GM21526 (cell line): ENCODE data around the gene CTIF.

Experiments used
- ATAC-seq: cut with Tn5 transposase; IDR thresholded peaks from one replicate; pipeline ENCODE4 v1.9.1; 2021; ENCODE audit warnings: moderate library complexity; ENCODE audit not compliant: unreplicated experiment, low FRiP score

Gene CTIF

GRCh38 chr18:48740068-48740440, 201.2 kb downstream of the CTIF start:
- no peak for ATAC-seq

DNA sequence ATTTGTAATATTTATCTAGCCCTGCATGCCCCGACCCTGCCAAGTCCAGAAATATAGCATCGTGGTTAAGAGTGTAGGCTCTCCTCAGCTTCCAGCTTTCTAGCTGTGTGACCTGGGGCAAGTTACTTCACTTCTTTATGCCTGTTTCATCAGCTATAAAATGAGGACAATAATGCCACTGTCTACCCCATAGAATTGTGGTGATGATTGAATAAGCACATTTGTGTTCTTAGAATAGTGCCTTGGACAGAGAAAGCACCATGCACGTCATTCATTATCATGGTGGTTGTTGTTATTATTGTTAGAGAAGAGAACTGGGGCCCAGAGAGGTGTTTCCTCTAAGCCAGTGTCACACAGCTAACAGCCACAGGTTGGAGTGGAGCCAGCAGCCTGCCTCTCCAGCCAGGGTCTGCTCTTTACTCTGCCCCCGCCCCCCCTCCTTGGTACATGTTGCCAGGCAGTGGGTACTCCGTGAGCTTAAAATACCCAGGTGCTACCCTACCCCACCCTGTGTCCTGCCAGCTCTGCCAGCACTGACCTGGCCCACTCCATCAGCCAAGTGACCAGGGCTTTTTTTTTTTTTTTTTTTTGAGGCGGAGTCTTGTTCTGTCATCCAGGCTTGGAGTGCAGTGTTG, 202.1 kb downstream of the CTIF start:
- ATAC-seq, result no peak

- no peak for ATAC-seq
Observed at GRCh38 chr18:48741866-48742265, 203.0 kb downstream of the CTIF start.

- ATAC-seq, result no peak
Observed at GRCh38 chr18:48742304-48742703, 203.5 kb downstream of the CTIF start.

GRCh38 chr18:48742706-48743475, 204.1 kb downstream of the CTIF start:
- ATAC-seq, result no peak

GRCh38 chr18:48743886-48744285, 205.1 kb downstream of the CTIF start:
- ATAC-seq, result no peak

- ATAC-seq, result no peak
Observed at GRCh38 chr18:48745293-48745692, 206.5 kb downstream of the CTIF start.

DNA sequence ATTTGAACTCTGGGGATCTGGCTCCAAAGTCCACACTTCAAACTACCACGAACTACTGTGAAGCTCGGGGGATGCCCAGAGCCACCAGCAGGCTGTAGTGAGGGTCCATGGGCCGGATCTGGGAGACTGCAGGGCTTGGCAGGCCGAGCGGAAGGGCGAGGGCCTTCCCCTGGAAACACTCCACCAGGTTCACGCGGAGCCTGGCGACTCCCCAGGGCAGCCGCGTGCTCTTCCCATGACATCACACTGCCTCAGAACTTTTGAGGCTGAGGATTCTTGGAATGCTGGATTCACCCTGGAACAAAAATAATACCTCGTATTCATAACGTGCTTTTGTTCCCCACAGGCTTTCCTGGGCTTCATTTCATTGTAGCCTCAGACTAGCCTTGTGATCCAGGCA, 210.9 kb downstream of the CTIF start:
- ATAC-seq, result no peak

DNA sequence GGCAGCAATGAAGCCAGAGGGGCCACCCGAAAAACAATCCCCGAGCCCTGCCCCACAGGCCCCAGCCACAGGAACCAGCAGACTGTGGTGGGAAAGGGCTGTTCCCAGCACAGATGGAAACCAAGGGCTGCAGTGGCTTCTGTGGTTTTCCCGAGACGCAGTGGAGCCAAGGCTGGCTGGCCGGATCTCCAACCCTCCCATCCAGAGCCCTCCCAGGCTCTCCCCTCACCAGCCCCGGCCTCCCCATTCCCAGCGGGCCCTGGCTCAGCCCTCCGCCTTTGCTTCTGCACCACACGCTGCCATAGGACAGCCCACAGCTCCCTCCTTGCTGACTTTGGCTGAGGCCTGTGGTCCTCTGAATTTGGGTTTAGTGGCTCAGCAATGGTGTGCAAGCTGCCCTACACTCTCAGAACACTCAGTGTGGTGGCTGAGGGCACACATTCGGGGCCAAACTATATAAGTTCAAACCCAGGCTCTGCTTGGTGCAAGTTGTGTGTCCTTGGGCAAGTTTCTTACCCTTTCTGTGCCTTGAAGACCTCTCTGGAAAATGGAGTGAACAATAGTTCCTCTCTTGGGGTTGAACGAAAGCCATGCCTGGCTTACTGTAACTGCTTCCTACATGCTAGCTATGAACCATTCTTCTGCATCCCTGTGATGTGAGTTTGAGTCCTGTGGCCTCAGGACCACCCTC, 211.8 kb downstream of the CTIF start:
- ATAC-seq, result no peak

DNA sequence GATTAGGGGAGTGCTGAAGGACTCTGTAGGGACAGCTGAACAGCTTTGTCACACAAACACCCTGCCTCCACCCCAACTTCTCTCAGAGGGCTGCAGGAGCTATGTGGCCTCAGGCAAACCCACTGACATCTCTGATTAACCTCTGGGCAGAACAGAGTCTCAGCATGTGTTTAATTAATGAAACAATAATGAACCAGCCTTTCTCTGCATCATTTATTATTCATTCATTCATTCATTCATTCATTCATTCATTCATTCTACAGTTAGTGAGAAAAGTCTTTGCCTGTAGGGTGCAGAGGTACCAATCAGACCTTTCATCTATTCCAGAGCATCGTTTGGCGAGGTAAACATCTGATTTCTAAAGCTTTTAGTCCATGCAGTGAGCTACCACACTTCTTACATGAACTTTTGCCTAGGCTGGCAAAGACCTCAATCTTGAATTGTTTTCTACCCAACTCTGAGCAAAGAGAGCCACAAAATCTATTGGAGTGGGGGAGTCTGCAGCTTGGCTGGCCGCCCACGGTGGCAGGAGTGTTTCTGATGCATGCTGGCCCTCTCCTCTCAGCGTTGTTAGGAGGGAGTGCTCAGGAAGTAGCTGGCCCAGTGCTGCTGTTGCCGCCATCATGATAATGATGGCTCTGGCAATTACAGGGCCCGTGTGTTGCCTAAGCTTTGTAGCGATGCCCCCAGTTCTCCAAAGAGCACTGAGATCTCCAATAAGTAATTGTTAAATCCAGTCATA, 213.1 kb downstream of the CTIF start:
- no peak for ATAC-seq

DNA sequence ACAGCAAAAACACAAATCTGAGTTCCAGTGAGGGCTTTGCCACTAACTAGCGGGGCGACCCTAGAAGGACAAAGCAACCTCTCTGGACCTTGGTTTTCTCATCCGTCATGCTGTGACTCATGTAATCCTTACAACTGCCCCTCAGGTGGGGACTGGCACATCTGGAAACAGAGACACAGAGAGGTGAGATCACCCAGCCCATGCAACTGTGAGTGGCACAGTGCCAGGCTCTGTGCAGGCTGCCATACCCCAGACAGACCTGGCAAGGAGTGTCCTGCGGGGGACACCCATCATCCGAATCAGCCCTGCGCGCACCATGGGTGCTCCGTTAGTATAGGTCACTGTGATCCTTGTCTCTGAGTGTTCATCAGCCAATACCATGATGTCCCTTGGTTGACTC, 213.6 kb downstream of the CTIF start:
- ATAC-seq, result no peak

- ATAC-seq, result no peak
Observed at GRCh38 chr18:48752928-48753327, 214.1 kb downstream of the CTIF start.

DNA sequence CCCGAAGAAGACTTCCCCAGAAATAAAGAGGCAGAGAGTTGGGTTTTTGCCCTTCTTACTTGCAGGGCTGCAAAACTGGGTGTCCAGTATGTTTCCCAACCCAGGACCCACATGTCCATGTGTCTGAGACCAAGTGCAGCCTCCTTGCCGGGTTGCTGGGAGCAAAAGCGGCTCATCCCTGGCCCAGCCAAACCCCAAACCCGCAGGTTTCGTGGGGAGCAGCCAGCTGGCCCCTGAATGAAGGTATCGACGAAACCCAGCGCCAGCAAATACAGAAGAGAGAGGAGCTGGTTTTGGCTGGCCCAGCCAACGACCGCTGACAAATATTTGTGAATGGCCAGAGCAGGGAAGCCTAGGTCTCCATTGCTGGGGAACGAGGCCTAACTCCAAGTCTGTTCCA, 214.9 kb downstream of the CTIF start:
- ATAC-seq, result no peak

GRCh38 chr18:48754559-48754958, 215.7 kb downstream of the CTIF start:
- ATAC-seq, result no peak

DNA sequence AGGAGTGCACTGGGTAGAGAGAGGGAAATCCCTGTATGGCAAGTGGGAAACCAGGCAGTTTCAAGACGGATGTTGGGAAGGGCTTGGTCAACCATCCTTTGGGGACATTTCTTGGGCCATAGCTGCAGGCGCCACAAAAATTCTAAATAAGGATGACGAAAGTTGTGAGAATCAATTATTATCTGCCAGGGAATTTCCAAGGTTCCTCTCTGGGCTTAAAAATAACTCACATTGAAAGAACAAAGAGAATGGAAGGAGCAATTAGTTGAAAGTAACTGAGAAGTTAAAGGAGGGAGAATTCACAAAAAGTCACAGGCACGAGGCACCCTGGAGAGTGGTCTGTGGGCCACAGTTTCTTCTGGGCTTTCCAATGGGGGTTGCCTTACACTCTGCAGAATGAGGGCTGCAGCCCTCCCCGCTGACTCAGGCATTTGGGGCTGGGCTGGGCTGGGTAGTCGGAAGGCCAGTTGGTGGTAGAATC, 216.2 kb downstream of the CTIF start:
- ATAC-seq, result no peak

GRCh38 chr18:48756511-48757226, 217.8 kb downstream of the CTIF start:
- no peak for ATAC-seq

- no peak for ATAC-seq
Observed at GRCh38 chr18:48757367-48757766, 218.5 kb downstream of the CTIF start.

GRCh38 chr18:48757906-48758305, 219.1 kb downstream of the CTIF start:
- ATAC-seq, result no peak

- ATAC-seq, result no peak
Observed at GRCh38 chr18:48761582-48761981, 222.8 kb downstream of the CTIF start.

- no peak for ATAC-seq
Observed at GRCh38 chr18:48762022-48762421, 223.2 kb downstream of the CTIF start.
